GM12892 (cell line): Measurements from ENCODE around the gene TPRKB.
"Not testable (repeated sequence)": the region's sequence is repeated elsewhere in the genome, so short reads cannot be mapped to it uniquely, and the experiment has no call there.

Experiments
- POLR2A ChIP-seq: IDR thresholded peaks from 2 replicates; pipeline ENCODE4 v1.6.1; 2011; ENCODE audit warnings: low read depth, low read length, control low read depth
- POLR2AphosphoS5 ChIP-seq: IDR thresholded peaks from 2 replicates; pipeline ENCODE4 v1.6.1; 2011; ENCODE audit warnings: low read depth, low read length, control low read depth
- TAF1 ChIP-seq: IDR thresholded peaks from 2 replicates; pipeline ENCODE4 v1.6.1; 2011; ENCODE audit warnings: low read depth, mild to moderate bottlenecking, control low read depth, low read length, borderline replicate concordance

GRCh38 chr2:73701448-73701765 lies 35.7 kb downstream of the TPRKB start:
- not testable (repeated sequence) for TF ChIP-seq POLR2A, POLR2AphosphoS5, TAF1
